Left ventricle myocardium inferior (tissue), 1 donor: ENCODE data around the gene FBXO30. TPM values are rescaled to one million over a fixed set of nuclear protein-coding genes. Genes with fewer than 3 reads are reported as not detected.

ENCODE experiments used
- DNase-seq: peaks from one replicate; pipeline ENCODE4 v3.0.0-alpha.2; 2020
- H3K27ac ChIP-seq: fragments of 200-600 bp; replicated peaks from 2 replicates; pipeline ENCODE4 v1.8.0; 2021
- H3K27me3 ChIP-seq: fragments of 200-600 bp; 2 replicates; pipeline ENCODE4 v1.8.0; 2021; ENCODE audit warnings: low read depth
- H3K36me3 ChIP-seq: fragments of 200-600 bp; 2 replicates; pipeline ENCODE4 v1.8.0; 2021
- H3K4me1 ChIP-seq: fragments of 200-600 bp; 2 replicates; pipeline ENCODE4 v1.8.0; 2021
- H3K4me3 ChIP-seq: fragments of 200-600 bp; 2 replicates; pipeline ENCODE4 v1.8.0; 2021; ENCODE audit warnings: mild to moderate bottlenecking, moderate library complexity
- H3K9me3 ChIP-seq: fragments of 200-600 bp; replicated peaks from 2 replicates; pipeline ENCODE4 v1.8.0; 2021
- CTCF ChIP-seq: fragments of 200-600 bp; IDR thresholded peaks from 2 replicates; pipeline ENCODE4 v1.8.0; 2021; ENCODE audit warnings: antibody characterized with exemption, mild to moderate bottlenecking, borderline replicate concordance
- intact Hi-C: fragments of 100-400 bp; cut with micrococcal nuclease; formaldehyde crosslinking; loops from one replicate; pipeline ENCODE4 v1.11.0; 2022
- total RNA-seq: library from RNA; stranded (reverse); fragmentation: NEBNext Ultra II Directional; extraction: Animal tissue kit (Norgen Biotek cat#: 25700); gene quantifications from one replicate; pipeline ENCODE4 v1.2.1, GENCODE V29; 2021
- donor health status: DM: no; HTN: yes; CAD: no; lungs with severe emphysema.

The FBXO30 gene
- total RNA-seq, 1 donor from 2014 or later, result 16.7 TPM

- Histone ChIP-seq H3K4me3 (no peak overlapping the region), H3K36me3 (no peaks in the 10 kb centered on the region), H3K4me1 (peaks cover 27% of the 10 kb centered on the region), H3K27ac (no peak overlapping the region), H3K9me3 (no peaks in the 10 kb centered on the region), H3K27me3 (no peaks in the 10 kb centered on the region)
- no peak for TF ChIP-seq CTCF
- DNase-seq, result no peak
- intact Hi-C loops, result no loop called here
Measured at GRCh38 chr6:145839653-145840052, 25.1 kb upstream of the FBXO30 start.

DNA sequence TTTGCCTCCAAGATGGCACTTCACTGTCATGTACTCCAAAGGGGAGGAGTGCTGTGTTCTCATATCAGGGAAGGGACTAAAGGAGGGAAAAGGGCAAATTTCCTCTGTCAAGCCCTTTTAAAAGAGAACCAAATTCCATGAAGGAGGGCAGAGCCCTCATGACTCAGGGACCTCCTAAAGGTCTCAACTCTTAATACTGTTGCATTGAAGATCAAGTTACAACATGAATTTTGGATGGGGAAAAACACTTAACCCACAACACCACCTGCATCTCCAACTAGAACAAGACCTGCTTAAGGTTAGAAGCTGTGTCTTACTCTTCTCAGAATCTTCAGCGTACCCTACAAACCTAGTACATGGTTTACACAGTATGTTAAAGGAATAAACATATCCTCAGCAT is 23.7 kb upstream of the FBXO30 start:
- Histone ChIP-seq H3K27ac (no peak overlapping the region), H3K9me3 (no peaks in the 10 kb centered on the region)
- intact Hi-C loops, result no loop called here

GRCh38 chr6:145836772-145837171 is 22.2 kb upstream of the FBXO30 start:
- Histone ChIP-seq H3K27ac (no peak overlapping the region), H3K36me3 (no peaks in the 10 kb centered on the region), H3K9me3 (no peaks in the 10 kb centered on the region), H3K4me3 (no peak overlapping the region), H3K27me3 (no peaks in the 10 kb centered on the region), H3K4me1 (peaks cover 8% of the 10 kb centered on the region)
- intact Hi-C loops, result no loop called here
- no peak for DNase-seq
- no peak for TF ChIP-seq CTCF

More for the DNA sequence above, 23.7 kb upstream of the FBXO30 start:
- H3K4me3 ChIP-seq, result no peak overlapping the region
- TF ChIP-seq CTCF, result no peak
- DNase-seq, result no peak
- no peaks in the 10 kb centered on the region for H3K27me3 ChIP-seq
- no peaks in the 10 kb centered on the region for H3K36me3 ChIP-seq
- H3K4me1 ChIP-seq, result peaks cover 23% of the 10 kb centered on the region

DNA sequence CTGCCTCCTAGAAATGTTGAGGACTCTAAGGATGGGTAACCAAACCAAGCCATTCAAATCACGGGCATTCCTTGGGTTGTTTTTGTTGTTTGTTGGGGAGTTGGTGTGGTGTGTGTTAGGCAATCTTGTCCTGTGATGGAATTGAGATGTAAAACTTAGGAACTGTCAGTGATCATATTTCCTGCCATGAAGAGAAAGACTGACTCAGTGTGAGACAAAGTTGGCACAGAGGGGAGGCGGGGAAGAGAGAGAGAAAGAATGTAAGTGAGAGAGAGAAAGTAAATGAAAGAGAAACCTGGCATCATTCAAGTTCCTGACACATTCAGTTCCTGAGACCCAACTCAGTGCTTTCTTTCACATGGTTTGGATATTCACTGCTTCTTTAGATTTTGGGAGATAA is 21.6 kb upstream of the FBXO30 start:
- Histone ChIP-seq H3K4me1 (peaks cover 3% of the 10 kb centered on the region), H3K36me3 (no peaks in the 10 kb centered on the region), H3K9me3 (no peaks in the 10 kb centered on the region), H3K4me3 (no peak overlapping the region), H3K27ac (no peak overlapping the region), H3K27me3 (no peaks in the 10 kb centered on the region)
- DNase-seq, result no peak
- TF ChIP-seq CTCF, result no peak
- intact Hi-C loops, result no loop called here

DNA sequence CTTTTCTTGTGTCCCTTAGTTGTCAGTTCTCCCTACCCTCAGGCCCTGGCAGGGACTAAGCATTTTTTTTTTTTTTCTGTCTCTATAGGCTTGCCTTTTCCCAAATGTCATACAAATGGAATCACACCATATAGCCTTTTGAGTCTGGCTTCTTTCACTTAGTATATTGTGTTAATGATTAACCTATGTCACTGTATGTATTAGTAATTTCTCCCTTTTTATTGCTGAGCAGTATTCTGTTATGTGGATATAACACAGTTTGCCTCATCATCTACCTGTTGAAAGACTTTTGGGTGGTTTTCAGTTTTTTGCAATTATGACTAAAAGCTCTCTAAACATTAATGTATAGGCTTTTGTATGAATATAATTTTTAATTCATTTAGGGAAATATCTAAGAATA is 16.0 kb upstream of the FBXO30 start:
- Histone ChIP-seq H3K4me1 (peaks cover 13% of the 10 kb centered on the region), H3K9me3 (no peaks in the 10 kb centered on the region), H3K27ac (no peak overlapping the region), H3K36me3 (no peaks in the 10 kb centered on the region), H3K27me3 (no peaks in the 10 kb centered on the region), H3K4me3 (no peak overlapping the region)
- intact Hi-C loops, result no loop called here
- DNase-seq, result no peak
- no peak for TF ChIP-seq CTCF

- H3K4me3 ChIP-seq, result no peak overlapping the region
- no peak overlapping the region for H3K27ac ChIP-seq
Measured at GRCh38 chr6:145829950-145830349, 15.4 kb upstream of the FBXO30 start.

More at GRCh38 chr6:145829950-145830349, 15.4 kb upstream of the FBXO30 start:
- no peak for DNase-seq
- no peaks in the 10 kb centered on the region for H3K36me3 ChIP-seq
- no peaks in the 10 kb centered on the region for H3K27me3 ChIP-seq
- intact Hi-C loops, result no loop called here
- H3K4me1 ChIP-seq, result peaks cover 13% of the 10 kb centered on the region
- TF ChIP-seq CTCF, result no peak
- no peaks in the 10 kb centered on the region for H3K9me3 ChIP-seq
